GM18867 (cell line): ENCODE measurements around the gene KLHL25.

ENCODE experiments used
- ATAC-seq: cut with Tn5 transposase; IDR thresholded peaks from one replicate; pipeline ENCODE4 v1.9.1; 2021; ENCODE audit warnings: mild to moderate bottlenecking, moderate library complexity; ENCODE audit not compliant: unreplicated experiment

KLHL25 gene

DNA sequence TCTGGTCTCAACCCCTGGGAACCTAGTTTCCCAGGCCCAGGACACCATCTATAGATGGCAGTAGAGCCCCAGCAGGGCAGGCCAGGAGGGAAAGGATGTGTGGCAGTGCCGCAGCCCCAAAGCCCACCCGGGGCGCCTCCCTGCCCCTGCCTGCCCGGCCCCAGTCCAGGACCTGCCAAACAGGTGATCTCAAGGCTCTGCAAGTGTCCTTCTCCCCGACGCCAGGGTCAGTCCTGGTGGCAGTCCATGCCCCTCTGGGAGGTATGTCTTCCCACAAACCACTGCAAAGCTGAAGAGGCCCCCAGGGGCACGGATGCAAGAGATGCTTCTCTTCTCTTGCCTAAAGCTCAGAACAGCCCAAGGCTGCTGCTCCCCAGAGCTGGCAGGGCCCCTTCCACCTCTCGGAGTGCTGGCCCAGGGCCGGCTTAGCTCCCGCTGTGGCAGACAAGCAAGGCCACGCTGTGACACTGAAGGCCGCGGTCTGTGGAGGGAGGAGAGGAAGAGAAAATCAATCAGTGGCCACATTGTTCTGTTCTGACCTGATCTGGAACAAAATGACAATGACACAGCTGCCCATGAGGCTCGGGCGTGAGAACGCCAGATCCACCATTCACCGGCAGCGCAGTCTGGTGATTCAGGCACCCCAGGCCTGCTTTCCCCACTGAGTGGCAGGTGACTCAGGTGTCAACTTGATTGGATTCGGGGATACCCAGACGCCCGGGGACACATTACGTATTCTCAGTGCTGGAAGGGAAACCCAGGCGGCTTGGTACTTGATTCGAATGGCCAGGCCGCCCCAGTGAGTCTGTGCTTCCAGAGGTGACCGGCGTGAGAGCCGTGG lies 34.0 kb downstream of the KLHL25 start:
- no peak for ATAC-seq

DNA sequence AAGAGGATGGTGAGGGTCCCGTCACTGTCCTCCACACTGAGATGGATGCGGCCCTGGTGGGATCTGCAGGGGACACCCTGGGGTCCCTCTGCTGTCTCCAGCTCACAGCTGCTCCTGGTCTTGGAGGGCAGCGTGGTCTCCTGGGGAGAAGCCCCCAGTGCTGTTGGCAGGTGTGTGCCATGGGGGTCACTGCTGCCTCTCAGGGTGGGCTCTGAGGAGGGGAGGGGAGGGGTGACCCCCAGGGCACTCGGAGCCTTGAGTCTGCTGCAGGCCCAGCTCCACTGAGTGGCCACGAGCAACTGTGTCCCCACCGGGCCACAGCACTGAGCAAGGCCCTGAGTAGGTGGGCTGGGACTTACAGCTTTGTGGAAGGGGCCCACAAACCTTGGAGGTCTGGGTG lies 34.7 kb downstream of the KLHL25 start:
- ATAC-seq = no peak

DNA sequence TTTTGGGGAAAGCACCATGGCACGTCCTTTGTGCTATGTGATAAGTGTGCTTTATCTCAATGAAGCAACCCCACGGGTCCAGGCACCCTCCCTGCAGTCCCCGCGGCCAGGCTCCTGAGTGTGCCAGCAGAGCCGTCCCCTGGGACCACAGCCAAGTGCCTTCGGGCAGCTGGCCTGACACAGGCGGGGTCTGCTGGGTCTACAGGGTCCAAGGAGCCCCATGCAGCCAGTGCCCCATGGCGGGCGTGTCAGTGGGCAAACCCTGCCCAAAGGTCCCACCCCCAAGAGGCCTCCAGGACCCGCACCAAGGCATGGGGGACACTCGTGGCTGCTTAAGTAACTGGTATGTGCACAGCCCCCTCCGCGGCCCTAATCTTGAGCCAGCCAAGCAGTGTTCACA lies 35.3 kb downstream of the KLHL25 start:
- ATAC-seq = no peak

DNA sequence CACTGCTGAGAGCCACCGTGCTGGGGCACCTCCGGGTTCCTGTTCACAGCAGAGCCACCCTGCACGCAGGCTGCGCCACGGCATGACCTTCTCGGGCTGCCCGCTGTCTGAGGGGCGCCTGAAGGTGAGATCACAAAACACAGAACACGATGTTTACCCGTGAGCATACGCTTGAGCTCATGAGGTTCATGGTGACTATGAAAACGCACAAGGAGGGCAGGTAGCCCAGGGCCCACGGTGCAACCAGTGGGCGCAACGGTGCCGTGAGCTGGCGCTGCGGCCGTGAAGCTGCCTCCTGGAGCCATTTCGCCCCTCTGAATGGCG lies 36.1 kb downstream of the KLHL25 start:
- ATAC-seq = no peak

DNA sequence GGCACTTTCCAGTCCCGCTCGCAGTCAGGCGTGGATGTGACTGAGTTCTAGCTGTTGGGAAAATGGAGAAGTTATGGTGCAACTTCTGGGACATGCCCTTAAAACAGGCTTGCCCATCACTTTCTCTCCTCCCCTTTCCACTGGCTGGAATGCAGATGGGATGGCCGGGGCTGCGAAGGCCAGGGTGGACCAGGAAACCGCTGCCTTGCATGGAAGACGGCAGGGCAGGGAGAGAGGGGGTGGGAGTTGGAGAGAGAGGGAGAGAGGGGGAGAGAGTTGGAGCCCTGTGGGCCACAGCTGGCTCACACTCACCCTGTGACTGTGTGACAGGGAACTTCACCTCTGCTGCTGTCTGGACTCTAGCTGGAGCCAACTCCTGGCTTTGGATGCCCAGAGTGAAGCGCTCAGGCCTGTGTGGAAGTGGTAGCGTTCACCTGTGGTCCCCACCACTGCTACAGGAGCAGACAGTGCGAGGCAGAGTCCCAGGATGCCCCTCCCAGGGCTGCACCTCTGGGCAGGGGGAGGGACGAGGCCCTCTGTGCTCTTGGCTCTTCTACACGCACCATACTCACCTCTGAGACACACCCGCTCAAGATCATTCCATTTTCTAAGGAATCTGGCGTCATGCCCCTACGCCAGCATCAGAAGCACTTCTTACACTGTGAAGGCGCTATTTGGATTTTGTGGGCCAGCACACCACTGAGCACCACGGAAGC lies 36.6 kb downstream of the KLHL25 start:
- no peak for ATAC-seq

DNA sequence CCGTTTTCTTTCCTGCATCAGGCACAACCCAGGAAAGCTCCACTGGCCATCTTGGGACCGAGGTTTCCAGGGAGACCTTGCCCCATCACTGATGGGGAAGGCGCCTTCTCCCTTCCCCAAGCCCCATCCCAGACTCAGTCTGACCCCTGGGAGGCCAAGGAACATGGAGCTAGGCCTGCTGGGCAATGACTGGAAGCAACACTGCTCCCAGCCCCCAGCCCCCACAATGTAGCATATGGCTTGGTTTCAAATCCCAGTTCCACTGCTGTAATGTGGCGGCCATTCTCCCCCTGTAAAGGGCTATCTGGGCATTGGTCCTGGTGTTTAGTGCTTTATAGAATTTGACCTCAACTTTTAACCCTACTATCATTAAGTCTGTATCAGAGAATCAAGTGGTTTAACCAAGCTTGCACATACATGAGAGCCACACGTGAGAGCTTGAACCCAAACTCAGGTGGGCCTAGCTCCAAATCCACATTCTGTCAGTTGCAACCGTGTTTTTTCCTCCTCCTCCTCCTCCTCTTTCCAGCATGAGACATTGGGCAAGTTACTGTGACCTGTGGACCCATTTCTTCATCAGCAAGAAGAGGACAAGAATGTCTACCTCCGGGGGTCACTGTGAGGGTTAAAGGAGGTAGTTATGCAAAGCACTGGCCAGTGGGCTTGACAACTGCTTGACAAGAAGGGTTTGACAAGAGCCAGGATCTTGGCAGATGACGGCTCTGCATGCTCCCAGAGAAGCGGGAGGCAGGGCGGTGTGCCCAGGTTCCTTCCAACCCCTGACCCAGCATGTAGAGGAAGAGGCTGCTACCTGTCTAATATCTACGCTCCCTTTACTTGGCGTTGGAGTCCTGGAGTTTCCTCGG lies 37.4 kb downstream of the KLHL25 start:
- ATAC-seq = no peak

DNA sequence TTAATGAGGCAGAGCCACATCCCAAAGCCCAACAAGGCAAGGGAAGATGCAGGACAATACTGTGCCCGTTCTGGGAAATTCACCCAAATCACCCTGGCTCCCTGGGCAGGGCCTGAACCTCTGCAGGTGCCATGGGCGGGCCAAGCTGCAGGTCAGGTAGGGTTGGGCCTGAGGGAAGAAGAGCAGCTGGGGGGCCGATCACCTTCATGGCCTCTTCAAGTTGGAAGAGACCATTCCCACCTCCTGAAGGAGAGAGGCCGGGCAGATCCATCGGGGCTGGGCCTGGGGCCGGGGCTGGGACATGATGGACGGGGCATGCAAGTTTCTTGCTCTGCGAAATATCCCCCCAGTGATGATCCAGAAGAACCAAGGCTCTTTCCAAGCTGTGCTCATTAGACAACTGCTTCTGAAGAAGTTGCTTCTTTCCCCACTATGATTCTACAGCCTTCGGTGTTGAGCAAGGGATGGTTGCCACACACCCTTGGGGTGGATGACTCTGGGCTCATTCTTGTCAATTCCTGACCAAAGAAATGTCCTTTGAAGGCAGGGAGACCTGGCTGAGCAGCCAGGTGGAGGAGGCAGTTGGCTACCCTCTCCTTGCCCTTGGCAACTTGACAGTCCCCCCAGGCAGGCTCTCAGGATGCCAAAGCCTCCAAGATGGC lies 38.2 kb downstream of the KLHL25 start:
- ATAC-seq = no peak

DNA sequence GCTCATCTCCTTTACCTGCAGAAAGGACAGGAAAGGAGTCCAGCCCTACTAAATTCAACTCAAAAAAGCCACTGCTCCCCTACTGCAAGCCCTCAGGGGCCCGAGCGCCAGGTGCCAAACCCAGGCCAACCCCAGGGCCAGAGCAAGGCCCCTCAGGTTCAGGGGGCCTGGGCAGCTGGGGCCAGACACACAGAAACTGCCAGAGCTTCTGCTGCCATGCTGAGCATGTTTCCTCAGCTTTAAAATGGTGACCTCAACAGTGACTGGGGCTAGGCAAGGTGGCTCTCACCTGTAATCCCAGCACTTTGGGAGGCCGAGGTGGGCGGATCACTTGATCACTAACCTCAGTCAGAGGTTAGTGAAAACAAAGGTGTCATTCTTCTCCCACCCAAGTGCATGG lies 38.8 kb downstream of the KLHL25 start:
- no peak for ATAC-seq

DNA sequence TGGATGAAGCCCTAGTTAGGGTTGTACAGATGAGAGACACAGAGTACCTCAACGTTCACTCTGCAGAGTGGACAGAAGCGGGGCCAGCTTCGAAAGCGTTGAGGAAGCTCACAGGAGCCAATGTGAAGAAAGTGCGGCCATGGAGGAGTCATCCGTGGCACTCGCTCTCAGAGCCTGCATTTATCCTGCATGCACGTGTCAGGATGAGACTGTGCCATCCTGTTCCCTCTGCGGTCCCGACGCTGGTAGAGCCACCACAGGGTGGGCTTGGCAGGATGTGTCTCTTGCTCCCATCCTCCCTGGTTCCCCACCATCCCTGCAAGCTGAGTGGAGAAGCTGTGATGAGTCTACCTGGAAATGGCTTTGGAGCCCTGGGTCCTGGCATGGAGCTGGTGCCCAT lies 39.3 kb downstream of the KLHL25 start:
- ATAC-seq = no peak

DNA sequence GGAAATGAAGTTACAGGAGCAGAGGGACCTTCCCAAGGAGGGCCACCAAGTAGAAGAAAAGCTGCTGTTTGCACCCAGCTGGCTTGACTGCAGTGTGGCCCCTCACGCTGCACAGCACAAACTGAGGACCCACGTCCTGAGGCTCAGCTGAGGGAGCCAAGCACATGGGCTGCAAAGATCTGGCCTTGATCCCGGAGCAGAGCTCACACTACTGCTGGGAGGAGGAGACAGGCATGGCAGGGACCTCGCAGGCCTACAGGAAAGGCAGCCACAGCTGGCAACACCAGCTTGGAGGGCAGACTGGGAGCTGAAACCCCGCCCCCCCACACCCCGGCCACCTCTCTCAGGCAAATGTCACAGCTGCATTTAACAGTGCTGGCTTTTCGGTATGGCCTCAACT lies 39.7 kb downstream of the KLHL25 start:
- no peak for ATAC-seq

DNA sequence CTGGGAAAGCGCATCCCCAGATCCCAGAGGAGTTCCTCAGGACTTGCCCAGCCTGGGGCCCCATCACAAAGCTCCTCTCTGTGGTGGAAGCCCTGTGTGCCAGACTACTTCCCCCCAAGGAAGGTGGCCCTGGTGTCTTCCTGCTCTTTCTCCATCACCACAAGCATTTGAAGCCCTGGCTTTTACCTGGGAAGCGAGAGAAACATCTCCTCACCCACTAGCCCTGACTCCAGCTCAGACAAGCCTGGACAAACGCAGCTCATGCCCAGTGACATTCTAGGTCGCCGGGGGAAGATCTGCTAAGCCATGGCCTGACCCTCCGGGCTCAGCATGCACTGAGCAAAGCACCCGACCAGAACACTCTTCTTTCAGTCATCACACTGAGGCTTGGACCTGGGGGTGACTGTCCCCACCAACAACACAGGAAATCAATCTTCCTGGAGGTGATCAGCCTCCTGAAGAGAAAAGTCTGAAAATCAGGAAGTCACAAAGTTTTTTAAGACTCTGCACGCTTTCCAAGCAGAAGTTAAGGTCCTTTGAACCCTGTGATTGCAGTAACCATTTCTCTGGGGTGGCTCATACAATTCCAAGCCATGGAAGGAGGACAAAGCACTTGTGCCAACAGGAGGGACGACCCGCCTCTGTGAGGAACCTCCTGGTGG lies 40.8 kb downstream of the KLHL25 start:
- ATAC-seq = no peak

DNA sequence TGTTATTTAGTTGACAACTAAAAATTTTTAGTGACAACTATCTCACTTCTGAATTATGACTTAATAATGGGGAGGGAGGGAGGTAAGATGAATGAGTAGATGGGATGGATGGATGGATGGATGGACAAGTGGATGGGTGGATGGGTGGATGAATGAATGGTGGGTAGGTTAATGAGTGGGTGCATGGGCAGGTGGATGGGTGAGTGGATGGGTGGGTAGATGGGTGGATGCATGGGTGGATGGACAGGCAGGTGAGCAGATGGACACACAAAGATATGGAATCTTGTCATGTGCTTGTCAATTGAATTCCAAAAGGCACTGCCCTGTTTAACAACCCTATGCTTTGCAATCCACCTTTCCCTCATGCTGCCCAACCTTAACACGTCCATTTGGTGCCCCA lies 41.5 kb downstream of the KLHL25 start:
- no peak for ATAC-seq

DNA sequence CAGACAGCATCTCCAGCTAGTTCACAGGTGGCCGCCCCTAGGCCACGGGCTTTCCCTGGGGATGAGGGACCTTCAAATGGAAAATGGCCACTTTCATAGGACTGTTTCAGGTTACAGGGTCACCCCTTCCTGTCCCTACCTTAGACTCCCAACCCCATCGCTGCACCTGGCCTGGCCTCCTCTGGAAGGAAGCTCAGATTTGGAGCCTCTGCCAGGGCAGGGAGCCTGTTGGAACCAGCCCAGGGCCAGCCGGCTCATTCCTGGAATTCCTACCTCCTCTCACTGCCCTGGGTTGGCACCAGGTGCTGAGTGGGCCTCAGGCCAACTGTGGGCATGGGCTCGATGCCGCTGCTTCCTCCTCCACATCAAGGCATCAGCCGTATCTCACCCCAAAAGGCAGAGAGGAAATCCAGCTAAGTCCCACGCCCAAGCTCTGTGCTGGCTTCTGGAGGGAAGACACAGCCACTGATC lies 42.2 kb downstream of the KLHL25 start:
- no peak for ATAC-seq

DNA sequence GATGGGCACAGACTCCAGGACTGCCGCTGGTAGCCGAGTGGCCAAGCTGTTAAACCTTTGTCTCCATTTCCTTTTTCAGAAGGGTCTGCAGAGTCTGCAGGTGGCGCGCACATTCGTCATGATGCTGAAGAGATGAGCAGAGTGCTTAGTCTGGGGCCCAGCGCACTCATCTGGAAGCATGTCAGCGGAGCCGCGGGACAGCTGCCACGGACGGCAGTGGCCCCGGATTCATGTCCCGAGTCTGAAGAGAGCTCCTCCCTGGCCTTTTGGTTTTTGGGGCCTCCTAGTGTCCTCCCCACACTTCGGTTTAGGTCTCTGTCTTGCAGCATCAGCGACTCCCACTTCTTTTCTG lies 42.6 kb downstream of the KLHL25 start:
- no peak for ATAC-seq

DNA sequence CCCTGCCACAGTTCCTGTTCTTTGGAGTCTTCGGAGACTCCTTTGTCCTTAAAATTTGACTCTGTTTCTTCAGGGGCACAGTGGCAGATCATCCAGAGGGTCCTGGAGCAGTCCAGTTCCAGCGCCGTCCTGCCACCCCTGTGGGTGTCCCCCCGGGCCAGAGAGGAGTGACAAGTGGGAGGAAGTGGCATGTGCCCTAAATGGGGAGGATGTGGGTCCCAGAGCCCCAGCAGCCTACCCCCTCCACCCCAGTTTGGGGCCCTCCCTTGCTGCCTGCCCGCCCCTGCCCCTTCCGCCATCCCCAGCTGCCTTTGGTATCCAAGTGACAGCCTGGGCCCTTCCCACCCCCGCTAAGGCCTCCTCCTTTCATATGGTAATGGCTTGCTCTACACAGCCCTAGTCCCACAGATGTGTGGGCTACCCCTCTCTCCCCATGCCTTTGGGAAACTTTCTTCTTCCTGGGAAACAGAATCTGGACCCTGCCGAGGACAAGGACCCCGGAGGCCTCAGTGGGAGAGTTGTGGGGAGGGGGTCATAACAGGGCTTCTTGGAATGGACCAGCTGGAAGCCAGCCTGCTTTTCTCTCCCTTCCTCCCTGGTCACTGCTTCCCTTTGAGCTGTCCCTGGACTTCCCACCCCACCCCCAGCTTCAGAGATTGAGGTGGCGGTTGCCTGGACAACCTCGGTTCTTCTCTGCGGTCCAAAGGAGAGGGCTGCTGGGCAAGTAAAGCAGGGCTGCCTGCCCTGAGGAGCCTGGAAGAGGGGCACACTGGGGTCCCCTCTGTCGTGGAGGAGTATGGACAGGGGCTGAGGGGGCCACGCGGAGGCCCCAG lies 43.2 kb downstream of the KLHL25 start:
- ATAC-seq = no peak

DNA sequence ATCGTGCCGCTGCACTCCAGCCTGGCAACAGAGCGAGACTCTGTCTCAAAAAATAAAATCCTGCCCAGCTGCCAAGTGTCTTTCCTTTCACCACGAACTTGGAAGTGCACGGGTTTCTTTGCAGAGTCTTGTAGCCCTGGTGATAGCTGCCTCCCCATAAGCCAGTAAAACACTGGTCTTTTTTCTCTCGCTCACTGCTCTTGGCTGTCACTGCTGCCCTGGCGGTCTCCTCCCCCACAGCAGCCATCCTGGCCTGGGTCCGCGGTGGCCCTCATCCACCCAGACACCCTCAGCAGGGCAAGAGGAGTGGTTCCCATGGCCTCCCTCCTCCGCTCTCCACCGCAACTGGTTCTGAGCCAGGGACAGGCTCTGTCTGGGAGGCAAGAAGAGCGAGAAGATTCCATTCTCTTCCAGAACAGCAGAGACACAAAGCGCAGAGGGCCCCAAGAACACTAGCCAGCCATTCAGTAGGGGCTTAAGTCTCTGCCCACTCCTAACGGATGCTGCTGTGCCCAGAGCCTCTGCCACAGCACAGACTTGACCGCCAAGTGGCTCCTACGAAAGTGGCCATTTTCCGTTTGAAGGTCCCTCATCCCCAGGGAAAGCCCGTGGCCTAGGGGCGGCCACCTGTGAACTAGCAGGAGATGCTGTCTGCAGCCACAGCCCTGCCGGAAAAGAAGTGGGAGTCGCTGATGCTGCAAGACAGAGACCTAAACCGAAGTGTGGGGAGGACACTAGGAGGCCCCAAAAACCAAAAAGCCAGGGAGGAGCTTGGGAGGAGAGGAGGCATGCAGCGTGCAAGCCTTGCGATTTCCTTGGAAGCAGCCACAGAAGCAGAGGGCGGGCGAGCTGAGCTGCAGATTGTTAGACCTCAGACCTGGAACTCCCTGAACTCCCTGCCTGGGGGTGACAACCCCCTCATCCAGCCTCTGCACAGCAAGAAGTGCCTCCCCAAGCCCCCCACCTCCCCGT lies 44.1 kb downstream of the KLHL25 start:
- ATAC-seq = no peak

DNA sequence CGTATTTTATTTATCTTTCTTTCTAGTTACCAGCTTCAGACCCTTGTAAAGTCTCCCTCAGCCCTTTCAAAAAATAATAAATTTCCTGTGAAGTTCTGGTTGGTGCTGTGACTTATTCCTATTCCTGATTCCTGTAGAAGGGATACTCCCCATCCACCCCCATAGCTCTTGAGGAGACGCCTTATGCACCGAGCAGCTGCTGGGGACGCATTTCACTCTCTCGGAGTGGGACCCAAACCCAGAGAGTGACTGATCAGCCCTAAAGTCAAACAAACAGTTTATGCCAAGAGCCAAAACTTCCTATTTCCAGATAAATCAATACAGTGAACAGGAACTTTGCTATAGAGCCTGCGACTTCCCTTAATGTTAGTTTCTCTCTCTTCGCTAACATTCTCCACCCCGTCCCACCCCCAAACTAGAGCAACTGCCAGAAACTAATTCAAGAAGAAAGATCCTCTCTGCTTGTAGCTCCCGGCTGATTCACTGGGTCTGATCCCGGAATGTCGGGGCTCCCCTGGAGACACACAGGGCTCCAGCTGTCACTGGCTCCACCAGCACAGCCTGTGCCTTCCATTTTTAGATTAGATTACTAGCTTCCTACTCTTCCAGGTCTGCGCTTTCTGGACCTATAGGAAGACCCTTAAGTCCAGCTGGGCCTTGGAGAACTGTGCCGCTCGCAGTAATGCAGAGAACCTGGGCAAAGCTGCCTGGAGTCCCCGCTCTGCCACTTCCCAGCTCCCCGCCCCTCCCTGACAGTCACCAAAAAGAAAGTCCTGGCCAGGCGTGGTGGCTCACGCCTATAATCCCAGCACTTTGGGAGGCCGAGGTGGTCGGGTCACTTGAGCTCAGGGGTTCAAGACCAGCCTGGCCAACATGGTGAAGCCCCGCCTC lies 45.2 kb downstream of the KLHL25 start:
- no peak for ATAC-seq

DNA sequence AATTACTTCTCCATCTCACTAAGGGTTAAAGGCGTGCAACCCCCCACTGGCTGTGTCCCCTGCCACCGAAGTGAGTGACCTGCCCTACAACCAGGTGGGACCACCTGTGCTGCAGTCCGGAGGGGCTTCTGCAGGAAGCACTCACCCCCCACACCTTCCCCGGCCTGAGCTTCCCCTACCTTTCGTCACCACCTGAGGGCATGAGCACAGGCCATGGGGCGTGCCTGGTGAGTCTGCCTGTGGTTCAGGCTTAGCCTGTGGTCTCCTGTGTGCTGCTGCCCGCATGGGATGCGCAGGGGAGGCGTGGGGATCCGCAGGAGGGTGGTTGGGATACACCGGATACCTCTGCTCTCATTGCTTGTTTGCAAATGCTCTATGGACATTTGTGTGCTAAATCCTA lies 46.0 kb downstream of the KLHL25 start:
- ATAC-seq = no peak
